HepG2 (cell line): ENCODE data around the gene SPATA33. TPM values are rescaled to one million over a fixed set of nuclear protein-coding genes. Genes with fewer than 3 reads are reported as not detected.

Experiments used
- CENPBD1 ChIP-seq: sonication (generic); formaldehyde crosslinking; IDR thresholded peaks from 2 replicates; pipeline ENCODE4 v1.8.0; 2022; ENCODE audit warnings: missing genetic modification reagents, low read depth, mild to moderate bottlenecking, borderline replicate concordance
- DR1 ChIP-seq: sonication (generic); formaldehyde crosslinking; IDR thresholded peaks from 2 replicates; pipeline ENCODE4 v1.8.0; 2021; ENCODE audit warnings: mild to moderate bottlenecking, missing genetic modification reagents, inconsistent platforms
- ELK4 ChIP-seq: sonication (generic); formaldehyde crosslinking; IDR thresholded peaks from 2 replicates; pipeline ENCODE4 v1.9.0; 2021; ENCODE audit warnings: missing genetic modification reagents, borderline replicate concordance
- FUBP1 ChIP-seq: sonication (generic); formaldehyde crosslinking; IDR thresholded peaks from 2 replicates; pipeline ENCODE4 v1.5.1; 2020; ENCODE audit warnings: missing genetic modification reagents, mild to moderate bottlenecking, borderline replicate concordance
- HMGXB3 ChIP-seq: sonication (generic); formaldehyde crosslinking; IDR thresholded peaks from 2 replicates; pipeline ENCODE4 v1.4.0; 2020; ENCODE audit warnings: missing genetic modification reagents, borderline replicate concordance
- MATR3 ChIP-seq: sonication (generic); formaldehyde crosslinking; IDR thresholded peaks from 2 replicates; pipeline ENCODE4 v1.4.0; 2020; ENCODE audit warnings: missing genetic modification reagents
- MYC ChIP-seq: sonication (generic); formaldehyde crosslinking; IDR thresholded peaks from 2 replicates; pipeline ENCODE4 v1.9.0; 2021; ENCODE audit warnings: missing genetic modification reagents, borderline replicate concordance
- RARA ChIP-seq: IDR thresholded peaks from 2 replicates; pipeline ENCODE4 v1.6.1; 2016; ENCODE audit warnings: missing genetic modification reagents, missing compliant biosample characterization
- ZNF143 ChIP-seq: sonication (generic); formaldehyde crosslinking; IDR thresholded peaks from 2 replicates; pipeline ENCODE4 v1.4.0; 2020; ENCODE audit warnings: missing genetic modification reagents
- ZNF20 ChIP-seq: sonication (generic); formaldehyde crosslinking; IDR thresholded peaks from 2 replicates; pipeline ENCODE4 v1.4.0; 2020; ENCODE audit warnings: mild to moderate bottlenecking, moderate library complexity, missing genetic modification reagents
- ZNF34 ChIP-seq: sonication (generic); formaldehyde crosslinking; IDR thresholded peaks from 2 replicates; pipeline ENCODE4 v1.4.0; 2020; ENCODE audit warnings: mild to moderate bottlenecking, missing genetic modification reagents, borderline replicate concordance
- ZNF552 ChIP-seq: sonication (generic); formaldehyde crosslinking; IDR thresholded peaks from 2 replicates; pipeline ENCODE4 v1.9.0; 2022; ENCODE audit warnings: missing genetic modification reagents, mild to moderate bottlenecking, borderline replicate concordance
- ZNF563 ChIP-seq: sonication (generic); formaldehyde crosslinking; IDR thresholded peaks from 2 replicates; pipeline ENCODE4 v1.8.0; 2022; ENCODE audit warnings: mild to moderate bottlenecking, moderate library complexity, missing genetic modification reagents
- ZNF574 ChIP-seq: sonication (generic); formaldehyde crosslinking; IDR thresholded peaks from 2 replicates; pipeline ENCODE4 v1.4.0; 2020; ENCODE audit warnings: missing genetic modification reagents
- polyA plus RNA-seq, 8 experiments: library from polyadenylated mRNA; depleted of rRNA in 3 of 8; stranded (reverse) in 7 of 8; unstranded in 1 of 8; fragments of >200 nt; fragmentation: Illumina TruSeq in 4 of 8; extraction: Trizol in 4 of 8; gene quantifications; 2 replicates each; pipeline versions ENCODE4 v1.2.1 to v1.2.3, GENCODE V29; 2011 to 2016; ENCODE audit warnings: low read depth in 4 of 8, missing spikeins in 1 of 8, mixed read lengths in 1 of 8; ENCODE audit not compliant: insufficient read depth in 1 of 8
- total RNA-seq, 5 experiments: library from RNA; depleted of rRNA; stranded (reverse); fragments of >200 nt; fragmentation: Illumina TruSeq; extraction: Trizol; gene quantifications; 2 replicates each; pipeline ENCODE4 v1.2.3, GENCODE V29; 2016; ENCODE audit warnings: low read depth in 1 of 5
- TF ChIP-seq, protein P1 (sequence below): sonication (generic); formaldehyde crosslinking; IDR thresholded peaks from 2 replicates; pipeline ENCODE4 v1.8.0; 2022; ENCODE audit warnings: missing genetic modification reagents, mild to moderate bottlenecking, inconsistent platforms, borderline replicate concordance

Gene SPATA33
- total and polyA plus RNA-seq, 2 of the 13 experiments (the other 11 are each of a cell fraction or from before 2014, with no cell fraction given) = 5.7 to 11.0 TPM

DNA sequence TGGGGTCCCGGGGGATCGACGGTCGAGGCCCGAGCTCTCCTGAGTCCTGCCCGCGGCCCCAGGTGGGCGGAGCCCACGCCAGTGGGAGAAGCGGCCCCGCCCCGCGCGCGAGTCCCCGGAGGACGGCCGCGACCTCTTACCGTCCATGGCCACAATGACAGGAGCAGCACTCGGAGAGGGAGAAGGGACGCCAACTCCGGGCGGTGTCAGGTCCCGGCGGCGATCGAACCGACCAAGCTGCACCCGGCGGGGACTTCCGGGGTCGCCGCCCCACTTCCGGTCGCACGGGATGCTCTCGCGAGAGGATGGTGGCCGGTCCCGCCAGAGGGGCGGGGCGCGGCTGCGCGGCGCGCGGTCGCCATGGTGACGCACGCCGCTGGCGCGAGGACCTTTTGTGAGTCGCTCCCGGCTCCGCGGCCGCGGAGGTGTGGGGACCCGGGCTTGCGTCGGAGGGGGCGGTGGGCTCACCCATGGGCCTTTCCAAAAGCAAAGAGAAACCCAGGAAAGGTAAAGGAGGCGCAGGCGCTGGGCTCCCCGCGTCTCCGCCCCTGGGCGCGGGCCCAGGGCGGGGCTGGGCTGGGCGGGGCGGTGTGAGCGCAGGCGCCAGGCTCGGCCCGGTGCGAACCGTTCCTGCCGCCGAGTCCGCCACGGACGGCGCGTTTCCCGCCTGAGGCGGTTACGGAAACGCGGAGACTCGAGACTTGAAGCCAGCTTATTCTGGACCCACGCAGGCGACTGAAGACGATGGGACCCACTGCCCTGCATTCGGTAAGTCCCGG is at the start of gene SPATA33, which contains the start of gene CHMP1A (continued):
- TF ChIP-seq, protein P1, sequence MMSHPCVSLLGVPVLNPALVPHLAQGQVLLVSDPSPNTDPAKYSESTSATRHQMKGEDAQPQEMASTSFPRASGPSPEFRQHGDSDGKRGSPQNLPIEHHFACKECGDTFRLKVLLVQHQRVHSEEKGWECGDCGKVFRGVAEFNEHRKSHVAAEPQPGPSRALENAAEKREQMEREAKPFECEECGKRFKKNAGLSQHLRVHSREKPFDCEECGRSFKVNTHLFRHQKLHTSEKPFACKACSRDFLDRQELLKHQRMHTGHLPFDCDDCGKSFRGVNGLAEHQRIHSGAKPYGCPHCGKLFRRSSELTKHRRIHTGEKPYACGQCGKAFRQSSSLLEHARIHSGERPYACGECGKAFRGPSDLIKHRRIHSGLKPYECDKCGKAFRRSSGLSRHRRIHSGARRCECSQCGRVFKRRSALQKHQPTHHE (CRISPR knock-in tag) = peak; percentile 24; the same call in 1 of the 2 replicates
- TF ChIP-seq DR1 (CRISPR knock-in tag) = peak; percentile 15; the same call in 1 of the 2 replicates
- TF ChIP-seq CENPBD1 = no peak
- TF ChIP-seq ZNF552 (CRISPR knock-in tag) = 0 out of 2 replicates have a peak, but pooled peaks have one; percentile 79
- peak; percentile 84 for TF ChIP-seq ZNF563 (CRISPR knock-in tag)
- 0 out of 2 replicates have a peak, but pooled peaks have one; percentile 38 for TF ChIP-seq ZNF34 (CRISPR knock-in tag)
- no peak for TF ChIP-seq ZNF20 (CRISPR knock-in tag)
- peak; percentile 91 for TF ChIP-seq ZNF574 (CRISPR knock-in tag)
- 0 out of 2 replicates have a peak, but pooled peaks have one; percentile 40 for TF ChIP-seq HMGXB3 (CRISPR knock-in tag)
- TF ChIP-seq MYC = peak; percentile 67
- peak; percentile 41 for TF ChIP-seq ZNF143 (CRISPR knock-in tag)
- TF ChIP-seq RARA (CRISPR knock-in tag) = 0 out of 2 replicates have a peak, but pooled peaks have one; percentile 14
- TF ChIP-seq MATR3 (CRISPR knock-in tag) = no peak
- peak; percentile 82; the same call in 1 of the 2 replicates for TF ChIP-seq ELK4 (CRISPR knock-in tag)
- TF ChIP-seq FUBP1 (CRISPR knock-in tag) = no peak
